ENCODE measurements around the gene DROSHA. TPM values are rescaled to one million over a fixed set of nuclear protein-coding genes. Genes with fewer than 3 reads are reported as not detected.

The DROSHA gene
- total and polyA plus RNA-seq, 10 of the 15 experiments (the other 5 are each of a cell fraction or from before 2014, with no cell fraction given), result 27.9 to 55.0 (median 37.6) TPM

GRCh38 chr5:31554552-31554951, 22.7 kb upstream of the DROSHA start:
- no peak overlapping the region for H3K27ac ChIP-seq (ENCODE audit: control insufficient read depth, insufficient read depth)
- POLR2A ChIA-PET, result interaction anchor here (0.6 kb wide), 1 partner anchor 773 kb away, joined by 6 read pairs; no protein-coding TSS in a partner anchor
- CTCF ChIA-PET, result no interaction called here
- RAD21 ChIA-PET (ENCODE audit: unreplicated experiment), result no interaction called here
- SMC1A ChIA-PET (ENCODE audit: uncharacterized antibody, unreplicated experiment), result no interaction called here
- H3K9ac ChIP-seq (ENCODE audit: control insufficient read depth, insufficient read depth, low read length), result no peak overlapping the region
- H3K4me2 ChIP-seq (ENCODE audit: control insufficient read depth, insufficient read depth), result no peak overlapping the region
- peaks cover 1 to 12% of the 10 kb centered on the region in 2 experiments; a peak in 3 of 4 replicates for H3K36me3 ChIP-seq (ENCODE audit: control insufficient read depth in 2 of 2, insufficient read depth in 2 of 2, low read length in 1 of 2)
- no peaks in the 10 kb centered on the region for H3K4me1 ChIP-seq (ENCODE audit: control insufficient read depth, insufficient read depth, low read length)
- WGBS (ENCODE audit: insufficient coverage, insufficient replicate concordance, low lambda C conversion rate, missing lambda C conversion rate), result 29% methylated on average over 1 of the region's 1 CpG
- H3K4me3 ChIP-seq, result no peak overlapping the region
- intact Hi-C loops (cut with micrococcal nuclease; ENCODE audit: unreplicated experiment) (no loop called here), in situ Hi-C loops (cut with MboI) (no loop called here)
- FAIRE-seq, result no peak
- no peak overlapping the region for H2AFZ ChIP-seq (ENCODE audit: control insufficient read depth, low read depth, low read length)
- H4K20me1 ChIP-seq (ENCODE audit: control insufficient read depth, insufficient read depth), result no peaks in the 10 kb centered on the region
- no peak for TF ChIP-seq RCOR1 (conservative IDR thresholded peaks at IDR 0.05; ENCODE audit: low read depth, low read length)
- TF ChIP-seq PKNOX1 (IDR thresholded peaks at IDR 0.05), result no peak
- TF ChIP-seq ZBED1 (IDR thresholded peaks at IDR 0.05; ENCODE audit: borderline replicate concordance), result no peak
- TF ChIP-seq, protein P1, sequence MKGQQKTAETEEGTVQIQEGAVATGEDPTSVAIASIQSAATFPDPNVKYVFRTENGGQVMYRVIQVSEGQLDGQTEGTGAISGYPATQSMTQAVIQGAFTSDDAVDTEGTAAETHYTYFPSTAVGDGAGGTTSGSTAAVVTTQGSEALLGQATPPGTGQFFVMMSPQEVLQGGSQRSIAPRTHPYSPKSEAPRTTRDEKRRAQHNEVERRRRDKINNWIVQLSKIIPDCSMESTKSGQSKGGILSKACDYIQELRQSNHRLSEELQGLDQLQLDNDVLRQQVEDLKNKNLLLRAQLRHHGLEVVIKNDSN (IDR thresholded peaks at IDR 0.05; ENCODE audit: borderline replicate concordance, extremely low read length, insufficient read depth, low read depth, low read length), result no peak
- no peak for TF ChIP-seq KLF5 (IDR thresholded peaks at IDR 0.05; ENCODE audit: partially characterized antibody)
- no peak for TF ChIP-seq GABPA (IDR thresholded peaks at IDR 0.05; ENCODE audit: low read depth)
- no peaks in the 10 kb centered on the region for H3K9me3 ChIP-seq (replicated peaks; ENCODE audit: control insufficient read depth, insufficient read depth, low read length)
- DNase-seq (ENCODE audit: low read depth, low spot score), result no peak
- no TSS peak for BruUV-seq (replicated peaks)
- no peak for ATAC-seq
- no peaks in the 10 kb centered on the region for H3K27me3 ChIP-seq (replicated peaks in 1 of 2; ENCODE audit: control insufficient read depth in 2 of 2, insufficient read depth in 2 of 2, low read length in 1 of 2)
- H3K79me2 ChIP-seq (ENCODE audit: control insufficient read depth, insufficient read depth, low read length), result no peaks in the 10 kb centered on the region

DNA sequence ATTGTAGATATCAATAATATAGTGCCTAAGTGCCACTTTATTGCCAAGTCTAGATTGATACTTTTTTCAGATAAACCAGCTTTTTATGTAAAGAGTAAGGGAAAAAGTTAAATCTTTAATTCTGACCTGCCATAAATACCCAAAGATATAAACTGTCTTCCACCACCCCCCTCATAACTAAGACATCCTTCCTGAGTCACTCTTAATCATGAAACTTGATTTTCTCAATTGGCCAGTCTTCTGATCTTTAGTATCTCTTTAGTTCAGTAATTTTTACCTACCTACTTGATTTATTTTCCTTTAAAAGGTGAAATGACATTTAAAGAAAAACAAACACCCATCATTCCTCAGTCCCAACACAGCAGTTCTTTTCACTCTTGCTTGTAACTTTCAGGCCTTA, 22.0 kb upstream of the DROSHA start:
- H3K9ac ChIP-seq (ENCODE audit: control insufficient read depth, insufficient read depth, low read length), result no peak overlapping the region
- TF ChIP-seq CREM (IDR thresholded peaks at IDR 0.05; ENCODE audit: low read depth) (no peak), PAX8 (IDR thresholded peaks at IDR 0.05) (no peak), EZH2 (IDR thresholded peaks at IDR 0.05; ENCODE audit: borderline replicate concordance, control insufficient read depth, low read depth, low read length) (no peak), SREBF2 (IDR thresholded peaks at IDR 0.05; ENCODE audit: low read length) (no peak), SRF (IDR thresholded peaks at IDR 0.05; ENCODE audit: low read depth in 2 of 2, low read length in 2 of 2) (no peak), SMAD5 (IDR thresholded peaks at IDR 0.05; ENCODE audit: low read depth) (no peak)
- TF ChIP-seq, protein P2, sequence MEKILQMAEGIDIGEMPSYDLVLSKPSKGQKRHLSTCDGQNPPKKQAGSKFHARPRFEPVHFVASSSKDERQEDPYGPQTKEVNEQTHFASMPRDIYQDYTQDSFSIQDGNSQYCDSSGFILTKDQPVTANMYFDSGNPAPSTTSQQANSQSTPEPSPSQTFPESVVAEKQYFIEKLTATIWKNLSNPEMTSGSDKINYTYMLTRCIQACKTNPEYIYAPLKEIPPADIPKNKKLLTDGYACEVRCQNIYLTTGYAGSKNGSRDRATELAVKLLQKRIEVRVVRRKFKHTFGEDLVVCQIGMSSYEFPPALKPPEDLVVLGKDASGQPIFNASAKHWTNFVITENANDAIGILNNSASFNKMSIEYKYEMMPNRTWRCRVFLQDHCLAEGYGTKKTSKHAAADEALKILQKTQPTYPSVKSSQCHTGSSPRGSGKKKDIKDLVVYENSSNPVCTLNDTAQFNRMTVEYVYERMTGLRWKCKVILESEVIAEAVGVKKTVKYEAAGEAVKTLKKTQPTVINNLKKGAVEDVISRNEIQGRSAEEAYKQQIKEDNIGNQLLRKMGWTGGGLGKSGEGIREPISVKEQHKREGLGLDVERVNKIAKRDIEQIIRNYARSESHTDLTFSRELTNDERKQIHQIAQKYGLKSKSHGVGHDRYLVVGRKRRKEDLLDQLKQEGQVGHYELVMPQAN (conservative IDR thresholded peaks at IDR 0.05), result no peak
- TF ChIP-seq, protein P3, sequence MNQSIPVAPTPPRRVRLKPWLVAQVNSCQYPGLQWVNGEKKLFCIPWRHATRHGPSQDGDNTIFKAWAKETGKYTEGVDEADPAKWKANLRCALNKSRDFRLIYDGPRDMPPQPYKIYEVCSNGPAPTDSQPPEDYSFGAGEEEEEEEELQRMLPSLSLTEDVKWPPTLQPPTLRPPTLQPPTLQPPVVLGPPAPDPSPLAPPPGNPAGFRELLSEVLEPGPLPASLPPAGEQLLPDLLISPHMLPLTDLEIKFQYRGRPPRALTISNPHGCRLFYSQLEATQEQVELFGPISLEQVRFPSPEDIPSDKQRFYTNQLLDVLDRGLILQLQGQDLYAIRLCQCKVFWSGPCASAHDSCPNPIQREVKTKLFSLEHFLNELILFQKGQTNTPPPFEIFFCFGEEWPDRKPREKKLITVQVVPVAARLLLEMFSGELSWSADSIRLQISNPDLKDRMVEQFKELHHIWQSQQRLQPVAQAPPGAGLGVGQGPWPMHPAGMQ (IDR thresholded peaks at IDR 0.05; ENCODE audit: borderline replicate concordance), result no peak

More for the DNA sequence above, 22.0 kb upstream of the DROSHA start:
- SMC1A ChIA-PET (ENCODE audit: uncharacterized antibody, unreplicated experiment), result no interaction called here
- Histone ChIP-seq H3K27me3 (replicated peaks in 1 of 2; ENCODE audit: control insufficient read depth in 2 of 2, insufficient read depth in 2 of 2, low read length in 1 of 2) (no peaks in the 10 kb centered on the region), H3K36me3 (ENCODE audit: control insufficient read depth in 2 of 2, insufficient read depth in 2 of 2, low read length in 1 of 2) (peaks cover 1 to 12% of the 10 kb centered on the region in 2 experiments; a peak in 3 of 4 replicates), H3K4me1 (ENCODE audit: control insufficient read depth, insufficient read depth, low read length) (no peaks in the 10 kb centered on the region), H3K4me3 (no peak overlapping the region), H4K20me1 (ENCODE audit: control insufficient read depth, insufficient read depth) (no peaks in the 10 kb centered on the region), H2AFZ (ENCODE audit: control insufficient read depth, low read depth, low read length) (no peak overlapping the region), H3K9me3 (replicated peaks; ENCODE audit: control insufficient read depth, insufficient read depth, low read length) (no peaks in the 10 kb centered on the region), H3K4me2 (ENCODE audit: control insufficient read depth, insufficient read depth) (no peak overlapping the region), H3K79me2 (ENCODE audit: control insufficient read depth, insufficient read depth, low read length) (no peaks in the 10 kb centered on the region), H3K27ac (ENCODE audit: control insufficient read depth, insufficient read depth) (no peak overlapping the region)
- RAD21 ChIA-PET (ENCODE audit: unreplicated experiment), result no interaction called here
- DNase-seq (ENCODE audit: low read depth, low spot score) (no peak), FAIRE-seq (peak; percentile 18), ATAC-seq (no peak)
- intact Hi-C loops (cut with micrococcal nuclease; ENCODE audit: unreplicated experiment) (no loop called here), in situ Hi-C loops (cut with MboI) (no loop called here)
- POLR2A ChIA-PET, result no interaction called here
- CTCF ChIA-PET, result no interaction called here
- BruUV-seq (replicated peaks), result TSS peak; percentile 53
